BJ (cell line): ENCODE data around the gene SEH1L. TPM values are rescaled to one million over a fixed set of nuclear protein-coding genes. Genes with fewer than 3 reads are reported as not detected.

ENCODE experiments used
- CTCF ChIA-PET: fragments of 350-600 bp; formaldehyde crosslinking; extraction: SDS; loops from one replicate; lab custom pipeline; 2021; ENCODE audit warnings: antibody characterized with exemption, inconsistent platforms; lab: Yijun Ruan, JAX
- POLR2A ChIA-PET: fragments of 300-600 bp; sonication (Branson Sonifier 250); formaldehyde crosslinking; extraction: SDS; loops from one replicate; lab custom pipeline; 2021; ENCODE audit warnings: antibody characterized with exemption; lab: Charles Lee
- DNase-seq: peaks from one replicate; pipeline ENCODE4 v3.0.0-alpha.2; 2011; ENCODE audit warnings: low read depth
- H3K27me3 ChIP-seq: 2 replicates; pipeline ENCODE4 v1.6.0; 2011; ENCODE audit warnings: low read length; ENCODE audit not compliant: control insufficient read depth, insufficient read depth
- H3K36me3 ChIP-seq: 2 replicates; pipeline ENCODE4 v1.5.1; 2011; ENCODE audit warnings: low read length; ENCODE audit not compliant: control insufficient read depth, insufficient read depth
- H3K4me3 ChIP-seq: 2 replicates; pipeline ENCODE4 v1.5.1; 2011; ENCODE audit warnings: low read depth, mild to moderate bottlenecking, control low read depth, low read length
- CTCF ChIP-seq: IDR thresholded peaks from 2 replicates; pipeline ENCODE4 v1.5.1; 2011; ENCODE audit warnings: low read depth, mild to moderate bottlenecking, control low read depth, inconsistent platforms, low read length, moderate library complexity; ENCODE audit not compliant: insufficient read depth
- polyA plus RNA-seq: library from polyadenylated mRNA; depleted of rRNA; stranded (reverse); fragments of >200 nt; gene quantifications from 2 replicates; pipeline ENCODE4 v1.2.3, GENCODE V29; 2011

The SEH1L gene
- polyA plus RNA-seq, 1 experiment, result 32.3 TPM

GRCh38 chr18:12929477-12930083 is 18.2 kb upstream of the SEH1L start:
- Histone ChIP-seq H3K4me3 (no peak overlapping the region), H3K27me3 (no peaks in the 10 kb centered on the region), H3K36me3 (no peaks in the 10 kb centered on the region)
- POLR2A ChIA-PET, result no interaction called here
- CTCF ChIA-PET, result interaction anchor here (1.2 to 4.1 kb wide), 5 partner anchors 10 to 202 kb away, joined by 3 to 14 read pairs (median 4); no protein-coding TSS in a partner anchor
- no peak for TF ChIP-seq CTCF
- no peak for DNase-seq

DNA sequence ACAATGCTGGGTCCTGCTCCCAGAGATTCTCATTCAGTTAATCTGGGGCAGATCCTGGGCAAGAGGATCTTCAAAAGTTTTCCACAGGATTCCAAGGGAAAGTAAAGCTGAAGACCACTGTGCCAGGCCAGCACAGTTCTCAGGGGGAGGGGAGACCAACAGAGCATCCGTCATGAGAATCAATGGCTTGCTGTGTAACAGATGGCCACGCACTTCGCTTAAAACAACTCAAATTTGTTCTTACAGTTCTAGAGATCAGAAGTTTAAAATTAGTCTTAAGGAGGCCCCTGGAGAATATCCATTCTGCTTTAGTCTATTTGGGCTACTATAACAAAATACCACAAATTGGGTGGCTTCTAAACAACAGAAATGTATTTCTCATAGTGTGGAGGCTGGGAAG is 17.4 kb upstream of the SEH1L start:
- no peak for TF ChIP-seq CTCF
- no peaks in the 10 kb centered on the region for H3K27me3 ChIP-seq
- POLR2A ChIA-PET, result no interaction called here
- no peak for DNase-seq
- H3K4me3 ChIP-seq, result no peak overlapping the region
- no peaks in the 10 kb centered on the region for H3K36me3 ChIP-seq
- CTCF ChIA-PET, result interaction anchor here (1.2 to 4.1 kb wide), 3 partner anchors 37 to 203 kb away, joined by 4 to 14 read pairs (median 5); no protein-coding TSS in a partner anchor

GRCh38 chr18:12930908-12931307 is 16.9 kb upstream of the SEH1L start:
- no peaks in the 10 kb centered on the region for H3K36me3 ChIP-seq
- ChIA-PET CTCF (interaction anchor here (1.2 to 4.1 kb wide), 3 partner anchors 37 to 204 kb away, joined by 4 to 14 read pairs (median 5); no protein-coding TSS in a partner anchor), POLR2A (no interaction called here)
- no peak for DNase-seq
- TF ChIP-seq CTCF, result no peak
- no peak overlapping the region for H3K4me3 ChIP-seq
- no peaks in the 10 kb centered on the region for H3K27me3 ChIP-seq

- Histone ChIP-seq H3K4me3 (no peak overlapping the region), H3K36me3 (no peaks in the 10 kb centered on the region), H3K27me3 (no peaks in the 10 kb centered on the region)
- TF ChIP-seq CTCF, result no peak
- POLR2A ChIA-PET, result no interaction called here
- CTCF ChIA-PET, result interaction anchor here (1.7 to 5.0 kb wide), 10 partner anchors 8 to 540 kb away, joined by 8 to 157 read pairs (median 14); no protein-coding TSS in a partner anchor
- no peak for DNase-seq
Observed at GRCh38 chr18:12933327-12933726, 14.5 kb upstream of the SEH1L start.

- ChIA-PET POLR2A (no interaction called here), CTCF (interaction anchor here (0.5 to 5.0 kb wide), 36 partner anchors 9 to 543 kb away, joined by 3 to 157 read pairs (median 5); partner anchors contain the start of gene CEP76)
- Histone ChIP-seq H3K4me3 (no peak overlapping the region), H3K36me3 (no peaks in the 10 kb centered on the region), H3K27me3 (no peaks in the 10 kb centered on the region)
- DNase-seq, result peak; percentile 33
- peak; percentile 90 for TF ChIP-seq CTCF
Observed at GRCh38 chr18:12934454-12935071, 13.2 kb upstream of the SEH1L start.
